NB4 (cell line): Measurements from ENCODE around the gene RBFOX1.

Experiments
- MYC ChIP-seq: IDR thresholded peaks from 2 replicates; pipeline ENCODE4 v1.6.1; 2011; ENCODE audit warnings: low read depth, low read length
- POLR2A ChIP-seq: IDR thresholded peaks from 2 replicates; pipeline ENCODE4 v1.6.1; 2011; ENCODE audit warnings: mild to moderate bottlenecking; ENCODE audit not compliant: insufficient read length; ENCODE audit errors: extremely low read depth
- TF ChIP-seq, protein P1 (sequence below): IDR thresholded peaks from one replicate; pipeline ENCODE4 v1.5.1; 2012; ENCODE audit warnings: low read depth, low read length

GRCh38 chr16:7314163-7314562 lies 18.5 kb upstream of the RBFOX1 start:
- TF ChIP-seq, protein P1, sequence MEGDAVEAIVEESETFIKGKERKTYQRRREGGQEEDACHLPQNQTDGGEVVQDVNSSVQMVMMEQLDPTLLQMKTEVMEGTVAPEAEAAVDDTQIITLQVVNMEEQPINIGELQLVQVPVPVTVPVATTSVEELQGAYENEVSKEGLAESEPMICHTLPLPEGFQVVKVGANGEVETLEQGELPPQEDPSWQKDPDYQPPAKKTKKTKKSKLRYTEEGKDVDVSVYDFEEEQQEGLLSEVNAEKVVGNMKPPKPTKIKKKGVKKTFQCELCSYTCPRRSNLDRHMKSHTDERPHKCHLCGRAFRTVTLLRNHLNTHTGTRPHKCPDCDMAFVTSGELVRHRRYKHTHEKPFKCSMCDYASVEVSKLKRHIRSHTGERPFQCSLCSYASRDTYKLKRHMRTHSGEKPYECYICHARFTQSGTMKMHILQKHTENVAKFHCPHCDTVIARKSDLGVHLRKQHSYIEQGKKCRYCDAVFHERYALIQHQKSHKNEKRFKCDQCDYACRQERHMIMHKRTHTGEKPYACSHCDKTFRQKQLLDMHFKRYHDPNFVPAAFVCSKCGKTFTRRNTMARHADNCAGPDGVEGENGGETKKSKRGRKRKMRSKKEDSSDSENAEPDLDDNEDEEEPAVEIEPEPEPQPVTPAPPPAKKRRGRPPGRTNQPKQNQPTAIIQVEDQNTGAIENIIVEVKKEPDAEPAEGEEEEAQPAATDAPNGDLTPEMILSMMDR: no peak
- TF ChIP-seq POLR2A (no peak), MYC (no peak)
